ENCODE measurements around the gene ABCG8.

- TF ChIP-seq GATA2 (IDR thresholded peaks at IDR 0.05; ENCODE audit: low read depth, low read length) (no peak), GATA3 (IDR thresholded peaks at IDR 0.05; ENCODE audit: low read depth, low read length) (no peak)
Observed at GRCh38 chr2:43897492-43897891, 58.7 kb downstream of the ABCG8 start.

Measured in SH-SY5Y (cell line).